ENCODE data around the gene KRTAP4-8. TPM values are rescaled to one million over a fixed set of nuclear protein-coding genes. Genes with fewer than 3 reads are reported as not detected.
"Not testable (repeated sequence)": the region's sequence is repeated elsewhere in the genome, so short reads cannot be mapped to it uniquely, and the experiment has no call there.

The KRTAP4-8 gene
- total RNA-seq, 1 donor from 2014 or later: not detected

DNA sequence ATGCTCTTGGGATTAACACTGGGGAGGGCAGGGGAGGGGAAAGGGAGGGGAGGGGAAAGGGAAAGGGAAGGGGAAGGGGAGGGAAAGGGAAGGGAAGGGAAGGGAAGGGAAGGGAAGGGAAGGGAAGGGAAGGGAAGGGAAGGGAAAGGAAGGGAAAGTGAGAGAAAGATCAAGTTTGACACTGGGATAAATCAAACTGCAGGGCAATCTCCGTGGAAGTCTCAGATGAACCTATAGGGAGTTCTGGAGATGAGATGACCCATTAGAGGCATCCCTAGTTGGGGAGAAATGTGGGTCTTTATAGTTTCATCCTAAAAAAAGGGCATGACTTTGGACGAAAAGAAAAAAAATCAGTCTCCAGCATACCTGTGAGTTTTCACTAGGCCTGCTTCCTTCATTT lies 23.8 kb upstream of the KRTAP4-8 start:
- TF ChIP-seq, protein P1, sequence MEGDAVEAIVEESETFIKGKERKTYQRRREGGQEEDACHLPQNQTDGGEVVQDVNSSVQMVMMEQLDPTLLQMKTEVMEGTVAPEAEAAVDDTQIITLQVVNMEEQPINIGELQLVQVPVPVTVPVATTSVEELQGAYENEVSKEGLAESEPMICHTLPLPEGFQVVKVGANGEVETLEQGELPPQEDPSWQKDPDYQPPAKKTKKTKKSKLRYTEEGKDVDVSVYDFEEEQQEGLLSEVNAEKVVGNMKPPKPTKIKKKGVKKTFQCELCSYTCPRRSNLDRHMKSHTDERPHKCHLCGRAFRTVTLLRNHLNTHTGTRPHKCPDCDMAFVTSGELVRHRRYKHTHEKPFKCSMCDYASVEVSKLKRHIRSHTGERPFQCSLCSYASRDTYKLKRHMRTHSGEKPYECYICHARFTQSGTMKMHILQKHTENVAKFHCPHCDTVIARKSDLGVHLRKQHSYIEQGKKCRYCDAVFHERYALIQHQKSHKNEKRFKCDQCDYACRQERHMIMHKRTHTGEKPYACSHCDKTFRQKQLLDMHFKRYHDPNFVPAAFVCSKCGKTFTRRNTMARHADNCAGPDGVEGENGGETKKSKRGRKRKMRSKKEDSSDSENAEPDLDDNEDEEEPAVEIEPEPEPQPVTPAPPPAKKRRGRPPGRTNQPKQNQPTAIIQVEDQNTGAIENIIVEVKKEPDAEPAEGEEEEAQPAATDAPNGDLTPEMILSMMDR (IDR thresholded peaks at IDR 0.05): no peak

GRCh38 chr17:41119696-41120690 lies 22.1 kb upstream of the KRTAP4-8 start:
- not testable (repeated sequence) for DNase-seq (ENCODE audit: low spot score); H3K4me3 Mint-ChIP-seq (ENCODE audit: unreplicated experiment); H3K36me3 Mint-ChIP-seq (ENCODE audit: low read depth); H3K9me3 Mint-ChIP-seq (ENCODE audit: low read depth); H3K27me3 Mint-ChIP-seq (ENCODE audit: low read depth)
- H3K4me1 Mint-ChIP-seq (ENCODE audit: low read depth): peaks cover 37% of the 10 kb centered on the region
- H3K27ac Mint-ChIP-seq (ENCODE audit: unreplicated experiment): peak overlapping the region; percentile 22

More for the DNA sequence above, 23.8 kb upstream of the KRTAP4-8 start:
- no peak overlapping the region for H3K27ac Mint-ChIP-seq (ENCODE audit: unreplicated experiment)
- no peak overlapping the region for H3K4me3 Mint-ChIP-seq (ENCODE audit: unreplicated experiment)
- no peaks in the 10 kb centered on the region for H3K27me3 Mint-ChIP-seq (ENCODE audit: low read depth)
- no peaks in the 10 kb centered on the region for H3K9me3 Mint-ChIP-seq (ENCODE audit: low read depth)
- H3K36me3 Mint-ChIP-seq (ENCODE audit: low read depth): no peaks in the 10 kb centered on the region
- DNase-seq (ENCODE audit: low spot score): no peak
- peaks cover 38% of the 10 kb centered on the region for H3K4me1 Mint-ChIP-seq (ENCODE audit: low read depth)

GRCh38 chr17:41118721-41119120 lies 20.8 kb upstream of the KRTAP4-8 start:
- no peak for DNase-seq (ENCODE audit: low spot score)
- Mint-ChIP-seq H3K4me1 (ENCODE audit: low read depth) (peaks cover 28% of the 10 kb centered on the region), H3K27ac (ENCODE audit: unreplicated experiment) (peak overlapping the region; percentile 2), H3K9me3 (ENCODE audit: low read depth) (no peaks in the 10 kb centered on the region), H3K4me3 (ENCODE audit: unreplicated experiment) (no peak overlapping the region), H3K27me3 (ENCODE audit: low read depth) (no peaks in the 10 kb centered on the region), H3K36me3 (ENCODE audit: low read depth) (no peaks in the 10 kb centered on the region)
- TF ChIP-seq, protein P1 (IDR thresholded peaks at IDR 0.05): no peak

GRCh38 chr17:41117846-41118386 lies 20.0 kb upstream of the KRTAP4-8 start, which contains the start of gene KRTAP4-11:
Gene KRTAP4-11, minus strand, starts transcription at chr17:41118373. Its CDS starts 58 bp downstream, at chr17:41118315.
- Mint-ChIP-seq H3K27ac (ENCODE audit: unreplicated experiment) (peak within 1 kb of the TSS; percentile 2), H3K4me1 (ENCODE audit: low read depth) (peaks cover 23% of the 10 kb centered on the region)
- H3K27me3 Mint-ChIP-seq (ENCODE audit: low read depth); H3K9me3 Mint-ChIP-seq (ENCODE audit: low read depth); DNase-seq (ENCODE audit: low spot score); H3K36me3 Mint-ChIP-seq (ENCODE audit: low read depth); H3K4me3 Mint-ChIP-seq (ENCODE audit: unreplicated experiment): not testable (repeated sequence)

- no peak overlapping the region for H3K4me3 Mint-ChIP-seq (ENCODE audit: unreplicated experiment)
- H3K36me3 Mint-ChIP-seq (ENCODE audit: low read depth): no peaks in the 10 kb centered on the region
- H3K4me1 Mint-ChIP-seq (ENCODE audit: low read depth): peaks cover 23% of the 10 kb centered on the region
- H3K9me3 Mint-ChIP-seq (ENCODE audit: low read depth): peaks cover 4% of the 10 kb centered on the region
- H3K27ac Mint-ChIP-seq (ENCODE audit: unreplicated experiment): no peak overlapping the region
- TF ChIP-seq, protein P1 (IDR thresholded peaks at IDR 0.05): no peak
- H3K27me3 Mint-ChIP-seq (ENCODE audit: low read depth): no peaks in the 10 kb centered on the region
- DNase-seq (ENCODE audit: low spot score): no peak
Measured at GRCh38 chr17:41116297-41116696, 18.4 kb upstream of the KRTAP4-8 start.

DNA sequence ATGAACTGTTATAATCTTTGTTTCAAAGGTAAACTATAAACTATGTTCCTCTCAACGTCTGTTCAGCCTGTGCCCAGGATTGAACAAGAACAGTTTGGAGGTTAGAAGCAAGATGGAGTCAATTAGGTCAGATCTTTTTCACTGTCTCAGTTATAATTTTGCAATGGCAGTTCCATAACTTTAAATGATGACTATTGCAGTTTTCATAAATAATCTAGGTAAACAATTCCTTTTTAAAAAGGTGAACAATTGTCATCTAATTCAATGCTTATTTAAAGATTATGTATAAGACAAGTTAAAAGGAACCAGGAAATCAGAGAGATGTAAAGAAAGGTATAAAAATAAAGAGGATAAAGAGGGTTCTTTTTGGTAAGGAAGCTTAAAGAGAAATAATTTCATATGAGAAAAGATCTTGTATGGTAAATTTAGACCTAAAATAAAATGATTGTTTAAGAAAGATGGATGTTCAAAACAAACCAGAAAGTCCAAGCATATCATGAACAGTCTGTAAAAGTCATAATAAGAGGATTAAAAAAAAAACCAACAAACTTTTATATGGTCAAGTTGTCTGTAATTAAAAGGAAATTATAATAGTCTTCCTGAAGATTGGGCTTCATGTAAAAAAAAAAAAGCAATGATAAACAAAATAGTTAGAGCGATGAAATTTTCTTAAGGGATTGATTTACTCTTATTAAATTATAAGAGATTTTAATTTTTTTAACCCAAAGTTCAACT lies 13.4 kb upstream of the KRTAP4-8 start:
- no peaks in the 10 kb centered on the region for H3K36me3 Mint-ChIP-seq (ENCODE audit: low read depth)
- peaks cover 9% of the 10 kb centered on the region for H3K9me3 Mint-ChIP-seq (ENCODE audit: low read depth)
- H3K27me3 Mint-ChIP-seq (ENCODE audit: low read depth): no peaks in the 10 kb centered on the region
- TF ChIP-seq, protein P1 (IDR thresholded peaks at IDR 0.05): no peak
- no peak overlapping the region for H3K27ac Mint-ChIP-seq (ENCODE audit: unreplicated experiment)
- no peak overlapping the region for H3K4me3 Mint-ChIP-seq (ENCODE audit: unreplicated experiment)
- no peaks in the 10 kb centered on the region for H3K4me1 Mint-ChIP-seq (ENCODE audit: low read depth)
- DNase-seq (ENCODE audit: low spot score): no peak

DNA sequence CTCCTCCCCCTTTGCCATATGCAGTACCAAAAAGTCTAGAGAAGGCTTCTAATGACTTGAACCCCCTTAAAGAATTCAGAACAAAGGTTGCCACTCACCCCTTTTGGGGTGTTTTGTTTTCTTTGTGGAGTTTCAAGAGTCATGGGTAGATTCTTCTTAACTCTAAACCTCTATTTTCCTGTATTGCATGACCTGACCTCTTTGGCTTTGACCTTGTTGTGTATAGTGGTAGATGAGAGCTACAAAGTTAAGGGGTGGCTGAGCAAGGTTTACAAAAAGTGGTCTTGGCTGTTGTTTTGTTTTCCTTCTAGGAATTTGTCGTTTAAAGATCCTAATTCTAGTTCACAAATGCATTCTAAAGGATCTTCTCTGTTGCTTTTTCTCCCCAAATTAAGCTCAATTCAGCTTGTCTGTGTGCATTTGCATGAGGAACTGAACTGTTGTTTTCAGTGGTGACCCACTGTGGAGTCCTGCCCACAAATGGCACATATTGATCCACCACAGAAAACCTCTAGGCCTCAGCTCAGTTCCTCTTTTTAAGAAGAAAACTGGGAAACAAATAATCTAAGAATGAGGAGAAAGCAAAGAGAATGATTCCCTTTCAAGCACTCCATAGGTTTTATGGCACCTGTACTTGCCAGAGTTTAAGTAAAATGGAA lies 10.9 kb upstream of the KRTAP4-8 start:
- peaks cover 15% of the 10 kb centered on the region for H3K4me1 Mint-ChIP-seq (ENCODE audit: low read depth)
- not testable (repeated sequence) for H3K36me3 Mint-ChIP-seq (ENCODE audit: low read depth); DNase-seq (ENCODE audit: low spot score); H3K27ac Mint-ChIP-seq (ENCODE audit: unreplicated experiment); H3K9me3 Mint-ChIP-seq (ENCODE audit: low read depth); H3K4me3 Mint-ChIP-seq (ENCODE audit: unreplicated experiment); H3K27me3 Mint-ChIP-seq (ENCODE audit: low read depth)
